Measurements from ENCODE around the gene MACROD1.

DNA sequence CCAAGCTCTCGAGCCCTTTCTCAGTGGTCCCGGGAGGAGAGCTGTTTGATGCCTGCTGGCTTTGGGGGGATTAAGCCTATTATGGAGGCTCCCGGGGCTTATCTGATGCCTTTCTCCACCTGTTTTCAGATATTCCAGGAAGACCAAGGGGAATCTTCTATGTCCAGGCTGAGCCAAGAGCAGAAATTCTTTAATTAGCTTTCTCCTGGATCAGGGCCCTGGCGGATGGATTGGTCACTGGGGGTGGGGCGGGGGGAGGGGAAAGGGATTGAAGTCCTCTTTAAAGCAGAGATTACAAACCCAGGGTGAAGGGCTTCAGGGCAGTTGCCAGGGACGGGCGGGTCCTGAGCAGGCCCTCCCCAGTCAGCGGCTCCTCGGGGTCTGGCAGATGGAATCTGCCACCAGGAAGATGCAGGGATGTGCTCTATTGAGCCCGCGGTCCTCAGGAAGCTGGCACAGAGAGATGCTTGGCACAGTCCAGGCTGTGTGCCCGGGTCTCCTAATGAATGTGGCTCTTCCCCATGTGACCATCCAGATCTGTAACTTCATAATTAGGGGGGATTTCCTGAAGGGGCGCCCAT lies 33.6 kb downstream of the MACROD1 start:
- TF ChIP-seq, protein P1, sequence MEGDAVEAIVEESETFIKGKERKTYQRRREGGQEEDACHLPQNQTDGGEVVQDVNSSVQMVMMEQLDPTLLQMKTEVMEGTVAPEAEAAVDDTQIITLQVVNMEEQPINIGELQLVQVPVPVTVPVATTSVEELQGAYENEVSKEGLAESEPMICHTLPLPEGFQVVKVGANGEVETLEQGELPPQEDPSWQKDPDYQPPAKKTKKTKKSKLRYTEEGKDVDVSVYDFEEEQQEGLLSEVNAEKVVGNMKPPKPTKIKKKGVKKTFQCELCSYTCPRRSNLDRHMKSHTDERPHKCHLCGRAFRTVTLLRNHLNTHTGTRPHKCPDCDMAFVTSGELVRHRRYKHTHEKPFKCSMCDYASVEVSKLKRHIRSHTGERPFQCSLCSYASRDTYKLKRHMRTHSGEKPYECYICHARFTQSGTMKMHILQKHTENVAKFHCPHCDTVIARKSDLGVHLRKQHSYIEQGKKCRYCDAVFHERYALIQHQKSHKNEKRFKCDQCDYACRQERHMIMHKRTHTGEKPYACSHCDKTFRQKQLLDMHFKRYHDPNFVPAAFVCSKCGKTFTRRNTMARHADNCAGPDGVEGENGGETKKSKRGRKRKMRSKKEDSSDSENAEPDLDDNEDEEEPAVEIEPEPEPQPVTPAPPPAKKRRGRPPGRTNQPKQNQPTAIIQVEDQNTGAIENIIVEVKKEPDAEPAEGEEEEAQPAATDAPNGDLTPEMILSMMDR (IDR thresholded peaks at IDR 0.05), result no peak
- no peak for TF ChIP-seq POLR2A (IDR thresholded peaks at IDR 0.05; ENCODE audit: low read depth)
- no peak for TF ChIP-seq POLR2AphosphoS5 (IDR thresholded peaks at IDR 0.05)

Data from esophagus muscularis mucosa (tissue), 3 donors.